ENCODE data around the gene NAT9.

NAT9 gene

GRCh38 chr17:74740641-74741387 lies 35.3 kb downstream of the NAT9 start:
- in situ Hi-C loops (cut with HindIII; ENCODE audit: low pct_ligation_motif_present, low sequenced_read_pairs) = no loop called here
- no peaks in the 10 kb centered on the region for H3K36me3 ChIP-seq (replicated peaks)
- no peak for TF ChIP-seq CTCF (IDR thresholded peaks at IDR 0.05; ENCODE audit: low read depth, low read length, missing control alignments)
- H3K27me3 ChIP-seq (replicated peaks) = peaks cover 17% of the 10 kb centered on the region
- no peak overlapping the region for H3K4me3 ChIP-seq (ENCODE audit: low read depth, low read length)
- no peak for DNase-seq
- no peak overlapping the region for H3K27ac ChIP-seq

- no peak for DNase-seq
- Histone ChIP-seq H3K27ac (no peak overlapping the region), H3K36me3 (replicated peaks) (no peaks in the 10 kb centered on the region), H3K27me3 (replicated peaks) (peaks cover 17% of the 10 kb centered on the region), H3K4me3 (ENCODE audit: low read depth, low read length) (no peak overlapping the region)
- TF ChIP-seq CTCF (IDR thresholded peaks at IDR 0.05; ENCODE audit: low read depth, low read length, missing control alignments) = no peak
- in situ Hi-C loops (cut with HindIII; ENCODE audit: low pct_ligation_motif_present, low sequenced_read_pairs) = no loop called here
These were observed 36.0 kb downstream of the NAT9 start for GRCh38 chr17:74740173-74740572.

- Histone ChIP-seq H3K27ac (no peak overlapping the region), H3K4me3 (ENCODE audit: low read depth, low read length) (no peak overlapping the region), H3K27me3 (replicated peaks) (peaks cover 21% of the 10 kb centered on the region), H3K36me3 (replicated peaks) (no peaks in the 10 kb centered on the region)
- TF ChIP-seq CTCF (IDR thresholded peaks at IDR 0.05; ENCODE audit: low read depth, low read length, missing control alignments) = no peak
- in situ Hi-C loops (cut with HindIII; ENCODE audit: low pct_ligation_motif_present, low sequenced_read_pairs) = no loop called here
- no peak for DNase-seq
These were observed 36.8 kb downstream of the NAT9 start for GRCh38 chr17:74739227-74739831.

GRCh38 chr17:74738051-74738996 lies 37.8 kb downstream of the NAT9 start:
- Histone ChIP-seq H3K4me3 (ENCODE audit: low read depth, low read length) (no peak overlapping the region), H3K36me3 (replicated peaks) (no peaks in the 10 kb centered on the region), H3K27ac (no peak overlapping the region), H3K27me3 (replicated peaks) (peaks cover 21% of the 10 kb centered on the region)
- in situ Hi-C loops (cut with HindIII; ENCODE audit: low pct_ligation_motif_present, low sequenced_read_pairs) = no loop called here
- no peak for TF ChIP-seq CTCF (IDR thresholded peaks at IDR 0.05; ENCODE audit: low read depth, low read length, missing control alignments)
- DNase-seq = no peak

- H3K27me3 ChIP-seq (replicated peaks) = peaks cover 21% of the 10 kb centered on the region
- no peak overlapping the region for H3K4me3 ChIP-seq (ENCODE audit: low read depth, low read length)
- in situ Hi-C loops (cut with HindIII; ENCODE audit: low pct_ligation_motif_present, low sequenced_read_pairs) = no loop called here
- no peaks in the 10 kb centered on the region for H3K36me3 ChIP-seq (replicated peaks)
- no peak overlapping the region for H3K27ac ChIP-seq
- peak; percentile 51 for TF ChIP-seq CTCF (IDR thresholded peaks at IDR 0.05; ENCODE audit: low read depth, low read length, missing control alignments)
- DNase-seq = no peak
These were observed 38.7 kb downstream of the NAT9 start for GRCh38 chr17:74737299-74738050.

All from brain microvascular endothelial cell (primary cell).